Activated CD4-positive, alpha-beta T cell treated with anti-CD3 and anti-CD28 coated beads, Interleukin-2, amount 50 U/mL, for 48 hours (primary cell): ENCODE data around the gene IGSF21.

Source experiments
- DNase-seq, 2 experiments: peaks; one replicate each; pipeline ENCODE4 v3.0.0-alpha.2; 2020

The IGSF21 gene

DNA sequence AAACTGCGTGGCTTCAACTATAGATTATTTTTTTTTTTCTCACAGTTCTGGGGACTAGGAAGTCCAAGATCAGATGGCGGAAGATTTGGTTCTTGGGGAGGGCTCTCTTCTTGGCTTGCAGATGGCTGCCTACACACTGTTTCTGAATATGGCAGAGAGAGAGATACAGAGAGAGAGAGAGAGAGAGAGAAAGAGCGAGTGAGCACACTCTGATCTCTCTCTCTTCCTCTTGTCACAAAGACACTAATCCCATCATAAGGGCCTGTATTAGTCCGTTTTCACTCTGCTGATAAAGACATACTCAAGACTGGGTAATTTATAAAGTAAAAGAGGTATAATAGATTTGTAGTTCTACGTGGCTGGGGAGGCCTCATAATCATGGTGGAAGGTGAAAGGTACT, 79.5 kb downstream of the IGSF21 start:
- DNase-seq = no peak

DNA sequence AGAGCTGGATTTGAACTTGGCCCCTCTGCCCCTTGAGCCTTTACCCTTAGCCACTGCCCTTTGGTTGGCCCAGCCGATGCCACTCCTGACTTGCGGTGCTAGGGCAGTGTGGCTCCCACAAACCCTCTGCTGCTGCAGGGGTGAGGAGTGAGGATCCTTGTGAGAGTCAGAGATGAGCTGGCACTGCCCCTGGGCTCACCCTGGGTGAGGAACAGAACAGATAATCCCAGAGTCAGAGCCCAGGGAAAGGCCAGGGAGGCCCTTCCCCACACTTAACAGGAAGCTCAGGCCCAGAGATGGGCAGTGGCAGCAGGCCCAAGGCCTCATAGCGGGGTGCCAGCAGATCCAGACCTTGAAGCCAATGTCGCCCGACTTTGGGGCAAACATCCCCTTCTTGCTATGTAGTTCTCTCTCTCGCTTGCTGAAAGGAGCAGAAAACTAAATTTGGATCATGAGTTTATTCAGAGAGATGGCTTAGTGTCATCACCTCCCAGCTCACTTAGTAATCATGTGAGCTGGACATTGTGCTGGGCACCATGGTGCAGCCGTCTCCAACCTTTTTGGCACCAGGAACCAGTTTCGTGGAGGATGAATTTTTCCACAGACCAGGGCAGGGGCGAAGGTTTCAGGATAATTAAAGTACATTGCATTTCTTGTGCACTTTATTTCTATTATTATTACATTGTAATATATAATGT, 81.4 kb downstream of the IGSF21 start:
- DNase-seq = no peak

DNA sequence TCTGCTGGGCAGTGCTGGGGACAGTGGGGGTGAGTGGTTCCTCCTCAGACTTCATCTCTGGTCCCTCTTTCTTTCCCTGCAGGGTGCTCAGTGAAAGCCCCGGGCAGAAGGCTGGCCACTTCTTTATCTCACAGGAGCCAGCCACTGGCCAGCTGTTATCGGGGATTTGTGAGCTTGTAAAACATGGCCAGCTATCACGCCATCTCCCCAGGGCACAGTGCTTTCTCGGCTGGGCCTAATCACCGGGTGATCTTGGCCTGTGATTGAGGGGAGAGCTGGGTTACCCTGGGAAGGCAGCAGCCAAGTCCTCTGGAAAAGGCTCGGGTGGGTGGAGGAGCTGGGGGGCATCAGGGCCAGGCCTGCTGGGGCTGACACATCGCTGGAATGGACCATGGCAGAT, 83.0 kb downstream of the IGSF21 start:
- no peak for DNase-seq

- DNase-seq = no peak
Observed at GRCh38 chr1:18191037-18191436, 83.4 kb downstream of the IGSF21 start.

DNA sequence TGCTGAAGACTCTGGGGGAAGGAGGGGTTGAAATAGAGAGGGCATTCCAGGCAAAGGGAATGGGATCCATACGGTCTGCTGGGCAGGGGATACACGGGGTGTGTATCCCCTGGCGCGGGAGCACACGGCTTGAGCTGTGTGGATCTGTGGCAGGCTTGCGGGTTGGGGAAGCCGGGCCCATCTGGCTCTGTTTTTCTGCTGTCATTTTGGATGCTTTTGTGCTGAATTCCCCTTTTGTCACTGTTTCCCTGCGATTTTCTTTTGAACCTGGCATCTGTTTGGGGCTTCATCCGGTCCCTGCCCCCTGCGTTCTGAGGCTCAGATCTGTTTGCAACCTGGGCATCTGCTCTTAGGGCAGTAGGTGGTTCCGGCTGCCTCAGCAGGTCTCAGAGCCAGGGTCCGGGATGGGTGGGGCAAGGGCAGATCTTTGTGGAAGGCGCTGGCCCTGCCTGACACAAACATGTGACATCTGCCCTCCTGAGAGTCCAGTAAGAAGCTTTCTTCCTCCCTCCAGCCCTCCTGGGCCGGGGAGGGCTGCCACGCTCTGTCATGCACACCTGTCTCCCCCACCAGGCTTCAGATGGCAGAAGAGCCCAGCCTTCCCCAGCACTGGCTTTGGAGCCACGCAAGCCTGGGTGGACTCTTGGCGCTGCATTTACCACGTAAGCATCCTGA, 84.0 kb downstream of the IGSF21 start:
- DNase-seq = no peak

DNA sequence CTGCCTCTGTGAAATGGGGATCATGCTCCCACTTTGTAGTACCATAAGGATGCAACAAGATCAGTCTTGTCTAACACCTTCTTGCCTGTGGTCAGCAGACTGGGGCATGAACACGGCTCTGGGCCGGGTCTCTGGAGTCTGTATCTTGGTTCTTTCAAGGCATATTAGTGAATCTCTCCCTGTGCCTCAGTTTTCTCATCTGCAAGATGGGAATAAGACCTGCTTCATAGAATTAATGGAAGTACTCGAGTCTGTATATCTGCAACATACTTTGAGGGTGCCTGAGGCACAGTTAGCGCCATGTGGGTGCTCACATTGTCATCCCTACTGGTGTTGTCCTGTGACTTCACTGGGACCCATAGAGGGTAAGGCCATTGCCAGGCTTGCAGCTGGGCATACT, 84.6 kb downstream of the IGSF21 start:
- DNase-seq = no peak

- no peak for DNase-seq
Observed at GRCh38 chr1:18192974-18193373, 85.4 kb downstream of the IGSF21 start.

- DNase-seq = no peak
Observed at GRCh38 chr1:18197299-18197698, 89.7 kb downstream of the IGSF21 start.

- DNase-seq = no peak
Observed at GRCh38 chr1:18198260-18198659, 90.7 kb downstream of the IGSF21 start.

DNA sequence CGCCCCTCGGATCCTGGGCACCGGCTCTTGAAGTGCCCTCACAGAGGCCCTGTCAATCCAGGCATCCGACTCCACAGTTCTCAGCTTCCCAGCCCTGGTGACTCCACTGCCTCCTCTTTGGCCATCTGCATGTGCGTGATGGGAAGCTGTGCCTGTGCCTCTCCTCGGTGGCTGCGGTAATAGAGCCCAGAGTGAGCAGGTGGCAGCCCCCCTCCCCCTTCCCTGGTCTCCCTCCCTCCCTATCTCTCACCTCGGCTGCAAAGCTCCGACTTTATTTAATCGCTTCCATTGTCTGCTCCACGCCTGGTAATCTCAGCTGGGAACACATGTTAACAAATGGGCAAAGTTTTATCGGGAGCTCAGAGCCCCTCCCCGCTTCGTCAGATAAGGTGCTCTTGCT, 91.9 kb downstream of the IGSF21 start:
- no peak for DNase-seq

DNA sequence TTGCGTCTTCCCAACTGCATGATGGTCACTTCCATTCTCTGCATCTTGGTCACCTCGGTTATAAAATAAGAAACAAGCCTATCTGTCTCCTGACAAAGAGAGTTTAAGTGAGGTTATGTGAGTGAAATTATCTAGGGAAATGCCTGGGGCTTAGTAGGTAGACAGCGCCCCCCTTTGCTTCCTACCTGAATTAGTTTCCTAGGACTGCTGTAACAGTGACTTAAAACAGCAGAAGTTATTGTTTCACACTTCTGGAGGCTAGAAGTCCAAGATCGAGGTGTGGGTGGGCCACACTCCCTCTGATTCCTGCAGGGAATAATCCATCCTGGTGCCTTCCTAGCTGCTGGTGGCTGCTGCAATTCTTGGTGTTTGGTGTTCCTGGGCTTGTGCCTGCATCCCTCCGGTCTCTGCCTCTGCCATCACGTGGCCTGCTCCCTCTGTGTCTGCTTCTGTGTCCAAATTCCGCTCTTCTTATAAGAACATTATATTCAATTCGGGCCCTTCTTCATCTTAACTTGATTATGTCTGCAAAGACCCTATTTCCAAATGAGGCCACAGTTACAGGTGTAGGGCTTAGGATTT, 92.6 kb downstream of the IGSF21 start:
- no peak for DNase-seq

DNA sequence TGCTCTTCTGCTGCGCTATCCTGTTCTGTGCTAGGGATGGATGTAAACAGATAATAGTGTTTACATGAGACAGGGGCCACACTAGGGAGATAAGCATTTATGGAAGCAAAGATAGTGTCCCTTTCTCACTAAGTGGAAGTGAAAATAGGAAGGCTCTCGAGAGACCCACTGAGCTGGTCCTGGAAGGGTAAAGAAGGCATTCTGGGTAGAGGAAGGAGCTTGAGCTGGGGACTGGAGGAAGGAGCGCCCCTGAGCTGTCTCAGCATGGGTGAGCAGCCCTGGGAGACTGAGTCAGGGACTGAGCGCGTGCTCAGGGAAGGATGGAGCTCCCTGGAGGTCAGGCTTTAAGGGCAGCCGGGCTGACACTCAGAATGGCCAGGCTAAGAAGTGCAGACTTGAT, 93.3 kb downstream of the IGSF21 start:
- no peak for DNase-seq

- no peak for DNase-seq
Observed at GRCh38 chr1:18201997-18202719, 94.6 kb downstream of the IGSF21 start.

GRCh38 chr1:18203645-18204044, 96.0 kb downstream of the IGSF21 start:
- no peak for DNase-seq

DNA sequence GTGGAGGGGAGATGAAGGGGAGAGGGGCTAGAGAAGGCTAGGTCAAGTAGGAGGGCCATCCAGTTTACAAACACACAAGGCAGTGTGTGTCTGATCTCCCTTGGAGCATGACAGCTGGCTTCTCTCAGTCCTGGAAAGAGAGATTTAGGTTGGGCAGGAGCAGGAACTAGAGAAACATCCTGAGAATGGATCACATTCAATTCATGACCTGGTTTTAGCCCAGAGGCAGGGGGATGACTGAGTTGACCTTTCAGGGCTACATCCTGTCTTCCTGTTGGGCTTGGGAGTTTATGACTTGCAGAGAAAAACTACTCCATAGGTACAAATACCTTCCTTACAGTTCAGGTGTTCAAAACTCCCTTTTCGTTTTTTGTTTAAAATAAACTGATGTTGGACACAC, 97.0 kb downstream of the IGSF21 start:
- DNase-seq = no peak

GRCh38 chr1:18205319-18205718, 97.7 kb downstream of the IGSF21 start:
- DNase-seq = no peak

- DNase-seq = no peak
Observed at GRCh38 chr1:18211764-18212163, 104.2 kb downstream of the IGSF21 start.

GRCh38 chr1:18217398-18218043, 109.9 kb downstream of the IGSF21 start:
- DNase-seq = peak; percentile 3 to 8

- DNase-seq = no peak
Observed at GRCh38 chr1:18229625-18230024, 122.0 kb downstream of the IGSF21 start.

GRCh38 chr1:18230321-18230720, 122.7 kb downstream of the IGSF21 start:
- no peak for DNase-seq

DNA sequence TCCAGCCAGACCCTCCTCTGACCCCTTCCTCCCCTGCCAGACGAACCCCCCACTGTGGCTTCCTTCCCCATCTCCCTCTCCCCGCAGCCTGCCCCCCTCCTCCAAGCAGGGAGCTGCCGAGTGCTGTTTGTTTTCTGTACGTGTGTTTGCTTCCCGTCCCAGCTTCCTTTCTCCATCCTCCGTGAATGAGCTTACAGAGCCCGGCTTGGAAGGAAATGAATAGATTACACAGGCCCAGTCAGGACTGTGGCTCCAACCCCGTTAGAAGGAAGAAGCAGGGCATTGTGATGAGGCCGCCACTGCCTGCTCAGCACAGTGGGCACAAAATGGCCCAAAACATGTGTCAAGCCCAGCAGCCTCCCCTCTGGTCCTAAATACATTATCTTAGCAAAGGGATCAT, 123.2 kb downstream of the IGSF21 start:
- DNase-seq = no peak

DNA sequence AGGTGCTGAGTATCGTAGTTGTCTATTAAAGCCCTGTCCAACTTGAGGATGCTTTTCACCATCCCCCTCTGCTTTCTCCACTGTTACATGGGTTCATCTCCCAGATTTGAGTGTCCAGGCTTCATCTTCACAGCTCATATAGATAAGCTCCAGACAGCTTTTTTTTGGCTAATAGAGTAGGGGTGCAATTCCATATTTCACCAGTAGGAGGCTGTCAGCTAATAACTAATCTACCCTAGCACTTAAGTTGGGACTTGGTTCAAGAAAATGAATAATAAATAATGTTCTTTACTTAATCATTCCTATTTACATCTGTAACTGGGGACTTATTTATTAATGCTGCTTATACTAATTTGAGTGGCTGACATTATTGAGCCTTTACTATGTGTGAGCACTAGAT, 124.5 kb downstream of the IGSF21 start:
- no peak for DNase-seq

GRCh38 chr1:18233176-18233864, 125.7 kb downstream of the IGSF21 start:
- no peak for DNase-seq
